ENCODE measurements around the gene PDCD4. TPM values are rescaled to one million over a fixed set of nuclear protein-coding genes. Genes with fewer than 3 reads are reported as not detected.
A peak's percentile ranks its signal among the peaks of the same experiment; 100 is the strongest.
"Not testable (repeated sequence)": the region's sequence is repeated elsewhere in the genome, so short reads cannot be mapped to it uniquely, and the experiment has no call there.

Gene PDCD4
- total RNA-seq, 1 donor: 330 TPM

DNA sequence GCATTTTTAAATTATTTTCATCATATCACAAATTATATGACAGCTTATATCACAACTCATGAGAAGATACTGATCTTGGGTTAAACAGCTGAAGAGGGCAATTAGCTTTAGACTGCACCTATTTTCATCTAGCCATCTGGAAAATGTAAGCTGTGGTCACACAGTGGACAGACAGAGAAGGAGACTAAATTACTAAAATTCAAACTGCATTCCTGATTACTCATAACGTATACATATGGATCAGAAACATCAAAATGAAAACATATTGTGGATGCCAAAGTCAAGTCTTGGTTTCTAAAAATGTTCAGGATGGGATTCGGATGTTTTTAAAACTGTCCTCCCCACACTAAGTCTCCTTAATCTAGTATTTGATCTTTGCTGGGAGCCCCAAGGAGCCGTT lies 40.6 kb downstream of the PDCD4 start:
- H3K27me3 ChIP-seq (ENCODE audit: insufficient read depth, low read length): no peaks in the 10 kb centered on the region
- no peaks in the 10 kb centered on the region for H3K4me1 ChIP-seq (ENCODE audit: insufficient read depth, low read length)
- H3K4me3 ChIP-seq (ENCODE audit: low read length): no peak overlapping the region
- no peaks in the 10 kb centered on the region for H3K9me3 ChIP-seq (ENCODE audit: low read depth, low read length)

DNA sequence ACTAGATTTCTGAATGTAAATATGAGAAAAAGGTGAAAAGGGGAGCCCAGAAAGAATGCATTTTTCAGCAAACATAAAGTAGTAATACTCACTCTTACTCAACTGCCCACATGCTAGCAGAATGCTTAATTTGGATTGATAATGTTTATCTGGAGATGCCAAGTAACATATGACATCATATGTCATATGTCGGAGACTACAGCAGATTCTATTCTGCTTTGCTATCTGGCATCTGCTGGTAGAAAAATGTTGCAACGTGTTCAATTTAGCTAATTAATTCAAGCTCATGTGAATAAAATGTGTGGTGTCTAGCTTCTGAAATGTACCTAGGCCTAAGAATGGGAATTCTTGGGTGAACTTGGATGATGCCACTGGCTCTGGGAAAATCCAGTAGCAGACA lies 42.7 kb downstream of the PDCD4 start:
- H3K4me3 ChIP-seq (ENCODE audit: low read length): no peak overlapping the region
- H3K27me3 ChIP-seq (ENCODE audit: insufficient read depth, low read length): no peaks in the 10 kb centered on the region
- H3K9me3 ChIP-seq (ENCODE audit: low read depth, low read length): no peaks in the 10 kb centered on the region
- H3K4me1 ChIP-seq (ENCODE audit: insufficient read depth, low read length): peaks cover 10% of the 10 kb centered on the region

DNA sequence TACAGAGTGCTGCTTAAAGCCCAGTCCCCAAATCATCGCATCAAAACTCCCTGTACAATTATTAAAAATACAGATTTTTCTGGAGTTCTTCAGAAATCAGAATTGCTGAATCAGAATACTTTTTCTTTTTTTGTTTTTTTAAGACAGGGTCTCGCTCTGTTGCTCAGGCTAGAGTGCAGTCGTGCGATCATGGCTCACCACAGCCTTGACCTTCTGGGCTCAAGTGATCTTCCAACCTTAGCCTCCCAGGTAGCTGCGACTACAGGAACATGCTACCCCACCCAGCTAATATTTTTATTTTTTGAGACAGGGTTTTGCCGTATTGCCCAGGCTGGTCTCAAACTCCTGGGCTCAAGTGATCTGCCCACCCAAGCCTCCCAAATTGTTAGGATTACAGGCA lies 43.3 kb downstream of the PDCD4 start:
- Histone ChIP-seq H3K4me1 (ENCODE audit: insufficient read depth, low read length) (peaks cover 10% of the 10 kb centered on the region), H3K9me3 (ENCODE audit: low read depth, low read length) (no peaks in the 10 kb centered on the region)

GRCh38 chr10:110915600-110915999 lies 43.9 kb downstream of the PDCD4 start:
- H3K4me1 ChIP-seq (ENCODE audit: insufficient read depth, low read length); H3K4me3 ChIP-seq (ENCODE audit: low read length); H3K9me3 ChIP-seq (ENCODE audit: low read depth, low read length); H3K27me3 ChIP-seq (ENCODE audit: insufficient read depth, low read length): not testable (repeated sequence)

More for the DNA sequence above, 43.3 kb downstream of the PDCD4 start:
- no peak overlapping the region for H3K4me3 ChIP-seq (ENCODE audit: low read length)
- no peaks in the 10 kb centered on the region for H3K27me3 ChIP-seq (ENCODE audit: insufficient read depth, low read length)

DNA sequence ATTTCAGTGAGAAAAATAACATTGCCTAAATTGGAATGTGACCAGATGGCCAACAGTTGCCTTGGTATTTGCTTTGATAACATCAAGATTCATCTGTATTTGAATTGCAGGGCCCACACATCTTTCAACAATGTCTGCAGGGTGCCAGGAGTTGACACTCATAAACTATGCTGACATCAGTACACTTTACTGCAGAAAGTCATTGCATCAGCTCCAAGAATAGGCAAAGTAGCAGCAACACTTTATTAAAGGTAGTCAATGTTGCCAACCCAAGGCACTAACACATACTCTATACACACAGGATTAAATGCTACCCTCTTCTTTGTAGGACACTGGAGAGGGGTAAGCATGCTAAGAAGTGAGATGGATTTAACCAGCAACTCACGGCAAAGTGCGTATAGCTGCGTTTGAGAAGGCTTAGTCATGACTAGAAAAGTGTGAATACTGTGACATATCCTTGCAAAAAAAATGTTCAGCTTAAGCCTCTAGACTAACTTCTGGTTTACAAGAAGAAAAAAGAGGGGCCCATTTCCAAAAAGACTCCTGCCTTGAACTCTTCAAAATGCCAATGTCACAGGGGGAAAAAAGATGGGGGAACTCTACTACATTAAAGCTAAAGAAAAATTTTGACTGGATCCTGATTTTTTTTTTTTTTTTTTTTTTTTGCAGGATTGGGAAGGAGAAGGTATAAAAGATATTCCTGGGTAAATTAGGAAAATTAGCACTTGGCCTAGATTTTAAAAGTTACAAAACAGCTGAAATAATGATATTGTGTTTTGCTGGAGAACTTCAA lies 45.0 kb downstream of the PDCD4 start:
- H3K27me3 ChIP-seq (ENCODE audit: insufficient read depth, low read length): no peaks in the 10 kb centered on the region
- H3K9me3 ChIP-seq (ENCODE audit: low read depth, low read length): no peaks in the 10 kb centered on the region
- H3K4me3 ChIP-seq (ENCODE audit: low read length): no peak overlapping the region
- peaks cover 10% of the 10 kb centered on the region for H3K4me1 ChIP-seq (ENCODE audit: insufficient read depth, low read length)

GRCh38 chr10:110918269-110918642 lies 46.5 kb downstream of the PDCD4 start:
- Histone ChIP-seq H3K27me3 (ENCODE audit: insufficient read depth, low read length) (no peaks in the 10 kb centered on the region), H3K4me1 (ENCODE audit: insufficient read depth, low read length) (peaks cover 10% of the 10 kb centered on the region), H3K4me3 (ENCODE audit: low read length) (peak overlapping the region; percentile 99), H3K9me3 (ENCODE audit: low read depth, low read length) (no peaks in the 10 kb centered on the region)

- Histone ChIP-seq H3K4me1 (ENCODE audit: insufficient read depth, low read length) (peaks cover 10% of the 10 kb centered on the region), H3K4me3 (ENCODE audit: low read length) (peak within 1 kb of the TSS; percentile 99), H3K9me3 (ENCODE audit: low read depth, low read length) (no peaks in the 10 kb centered on the region), H3K27me3 (ENCODE audit: insufficient read depth, low read length) (no peaks in the 10 kb centered on the region)
These were observed 47.1 kb downstream of the PDCD4 start, which contains the start of gene BBIP1 for GRCh38 chr10:110918643-110919348. Gene BBIP1, minus strand, starts transcription at chr10:110919180. Its CDS starts 1,023 bp downstream, at chr10:110918157.

DNA sequence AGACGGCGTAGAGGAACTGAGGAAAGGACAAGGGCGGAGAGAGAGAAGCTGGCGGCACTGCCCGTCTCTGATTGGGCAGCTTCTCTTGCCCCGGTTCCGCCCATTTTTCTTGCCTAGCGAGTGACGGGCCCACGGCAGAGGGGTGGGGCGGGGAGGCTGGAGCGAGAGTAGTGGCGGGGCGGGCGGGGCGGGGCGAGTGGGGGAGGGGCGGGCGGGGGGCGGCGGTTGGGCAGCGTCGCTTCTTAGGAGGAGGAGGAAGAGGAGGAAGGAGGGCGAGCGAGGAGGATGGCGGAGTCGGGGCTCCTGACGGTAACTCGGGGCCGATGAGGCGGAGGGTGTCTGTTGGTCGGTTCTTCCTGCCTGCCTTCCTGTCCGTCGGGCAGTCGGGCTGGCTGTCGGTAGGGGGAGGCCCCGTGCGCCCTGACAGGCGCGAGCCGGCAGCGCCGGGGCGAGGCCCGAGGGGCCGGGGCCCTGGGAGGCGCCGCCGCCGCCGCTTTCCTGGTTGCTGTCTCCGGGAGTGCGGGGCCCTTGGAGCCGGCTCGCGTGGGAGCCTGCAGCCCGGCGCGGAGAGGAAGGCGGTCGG lies 47.7 kb downstream of the PDCD4 start, which contains the start of gene SHOC2:
TSS of gene SHOC2 (plus strand) at position 256 of the 583 bp plus-strand sequence. CDS start 44,755 bp downstream, outside the sequence.
- H3K4me3 ChIP-seq (ENCODE audit: low read length): peak within 1 kb of the TSS; percentile 99

GRCh38 chr10:110919971-110920881 lies 48.5 kb downstream of the PDCD4 start:
- Histone ChIP-seq H3K9me3 (ENCODE audit: low read depth, low read length) (no peaks in the 10 kb centered on the region), H3K4me1 (ENCODE audit: insufficient read depth, low read length) (peaks cover 16% of the 10 kb centered on the region), H3K4me3 (ENCODE audit: low read length) (peak overlapping the region; percentile 80), H3K27me3 (ENCODE audit: insufficient read depth, low read length) (no peaks in the 10 kb centered on the region)

More for the DNA sequence above, 47.7 kb downstream of the PDCD4 start, which contains the start of gene SHOC2:
- Histone ChIP-seq H3K9me3 (ENCODE audit: low read depth, low read length) (no peaks in the 10 kb centered on the region), H3K27me3 (ENCODE audit: insufficient read depth, low read length) (no peaks in the 10 kb centered on the region), H3K4me1 (ENCODE audit: insufficient read depth, low read length) (peaks cover 12% of the 10 kb centered on the region)

GRCh38 chr10:110923856-110924493 lies 52.2 kb downstream of the PDCD4 start:
- Histone ChIP-seq H3K9me3 (ENCODE audit: low read depth, low read length) (no peaks in the 10 kb centered on the region), H3K4me3 (ENCODE audit: low read length) (no peak overlapping the region), H3K27me3 (ENCODE audit: insufficient read depth, low read length) (no peaks in the 10 kb centered on the region), H3K4me1 (ENCODE audit: insufficient read depth, low read length) (peaks cover 19% of the 10 kb centered on the region)

- no peaks in the 10 kb centered on the region for H3K9me3 ChIP-seq (ENCODE audit: low read depth, low read length)
- no peak overlapping the region for H3K4me3 ChIP-seq (ENCODE audit: low read length)
- no peaks in the 10 kb centered on the region for H3K27me3 ChIP-seq (ENCODE audit: insufficient read depth, low read length)
- H3K4me1 ChIP-seq (ENCODE audit: insufficient read depth, low read length): peaks cover 23% of the 10 kb centered on the region
These were observed 55.7 kb downstream of the PDCD4 start for GRCh38 chr10:110927461-110927860.

- Histone ChIP-seq H3K9me3 (ENCODE audit: low read depth, low read length) (no peaks in the 10 kb centered on the region), H3K4me3 (ENCODE audit: low read length) (no peak overlapping the region), H3K27me3 (ENCODE audit: insufficient read depth, low read length) (no peaks in the 10 kb centered on the region), H3K4me1 (ENCODE audit: insufficient read depth, low read length) (peaks cover 12% of the 10 kb centered on the region)
These were observed 60.1 kb downstream of the PDCD4 start for GRCh38 chr10:110931769-110932381.

DNA sequence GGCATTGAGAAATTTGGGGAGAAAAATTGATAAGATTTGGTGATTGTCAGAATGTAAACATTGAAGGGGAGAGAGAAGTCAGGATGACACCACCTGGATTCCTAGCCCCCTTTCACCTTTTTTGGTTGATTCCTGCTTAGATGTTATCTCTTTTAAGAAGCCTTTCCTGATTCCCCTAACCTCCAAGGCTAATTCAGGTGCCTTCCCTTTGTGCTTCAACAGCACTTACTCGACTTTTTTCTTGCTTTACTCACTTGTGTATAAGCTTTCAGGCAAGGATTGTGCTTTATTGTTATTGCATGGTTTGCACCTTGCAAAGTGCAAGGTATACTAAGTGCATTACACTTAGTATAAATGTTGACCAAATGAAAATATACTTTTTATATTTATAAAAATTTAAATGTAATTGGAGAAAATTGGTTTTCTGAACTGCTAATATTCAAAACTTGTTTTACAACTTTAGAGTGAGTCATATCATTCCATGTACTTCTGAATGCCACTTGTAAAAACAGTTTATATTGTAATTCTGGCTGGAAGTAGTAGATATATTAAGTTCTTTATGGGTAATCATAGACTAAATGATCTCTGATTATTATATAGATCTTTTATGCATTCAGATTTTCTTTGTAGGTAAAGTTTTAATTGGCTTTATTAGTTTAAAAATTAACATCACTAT lies 60.9 kb downstream of the PDCD4 start:
- H3K27me3 ChIP-seq (ENCODE audit: insufficient read depth, low read length): no peaks in the 10 kb centered on the region
- H3K4me1 ChIP-seq (ENCODE audit: insufficient read depth, low read length): peaks cover 12% of the 10 kb centered on the region
- H3K9me3 ChIP-seq (ENCODE audit: low read depth, low read length): no peaks in the 10 kb centered on the region
- no peak overlapping the region for H3K4me3 ChIP-seq (ENCODE audit: low read length)
